GM19239 (cell line): ENCODE results near the gene MYO1E.
"Not testable (repeated sequence)": the region's sequence is repeated elsewhere in the genome, so short reads cannot be mapped to it uniquely, and the experiment has no call there.

Source experiments
- DNase-seq: peaks from one replicate; pipeline ENCODE4 v3.0.0; 2011; ENCODE audit warnings: low spot score; ENCODE audit not compliant: insufficient read length
- FAIRE-seq: peaks from 2 replicates; lab custom pipeline; 2011; peaks lifted over from hg19 to GRCh38; lab: Jason Lieb, UNC

The MYO1E gene

GRCh38 chr15:59298854-59299250 is 73.8 kb downstream of the MYO1E start:
- no peak for FAIRE-seq
- DNase-seq, result no peak

- FAIRE-seq (peak; percentile 97), DNase-seq (no peak)
Measured at GRCh38 chr15:59298225-59298853, 74.3 kb downstream of the MYO1E start.

GRCh38 chr15:59296181-59296617 is 76.5 kb downstream of the MYO1E start:
- DNase-seq (no peak), FAIRE-seq (no peak)

GRCh38 chr15:59295261-59296001 is 77.2 kb downstream of the MYO1E start:
- FAIRE-seq (no peak), DNase-seq (no peak)

- no peak for DNase-seq
- no peak for FAIRE-seq
Measured at GRCh38 chr15:59294574-59295260, 78.0 kb downstream of the MYO1E start.

GRCh38 chr15:59292442-59293151 is 80.1 kb downstream of the MYO1E start:
- no peak for DNase-seq
- no peak for FAIRE-seq

- FAIRE-seq (no peak), DNase-seq (no peak)
Measured at GRCh38 chr15:59291213-59291549, 81.5 kb downstream of the MYO1E start.

GRCh38 chr15:59290295-59291212 is 82.1 kb downstream of the MYO1E start:
- peak; percentile 45 for FAIRE-seq
- no peak for DNase-seq

- FAIRE-seq (peak; percentile 78), DNase-seq (no peak)
Measured at GRCh38 chr15:59289574-59289973, 83.1 kb downstream of the MYO1E start.

GRCh38 chr15:59283717-59284391 is 88.8 kb downstream of the MYO1E start:
- DNase-seq, result no peak
- no peak for FAIRE-seq

- DNase-seq (no peak), FAIRE-seq (no peak)
Measured at GRCh38 chr15:59282515-59283337, 89.9 kb downstream of the MYO1E start.

GRCh38 chr15:59281699-59282098 is 91.0 kb downstream of the MYO1E start:
- FAIRE-seq, result no peak
- no peak for DNase-seq

- no peak for DNase-seq
- no peak for FAIRE-seq
Measured at GRCh38 chr15:59280855-59281254, 91.8 kb downstream of the MYO1E start.

- not testable (repeated sequence) for DNase-seq, FAIRE-seq
Measured at GRCh38 chr15:59280292-59280691, 92.4 kb downstream of the MYO1E start.

GRCh38 chr15:59279023-59279422 is 93.6 kb downstream of the MYO1E start:
- no peak for FAIRE-seq
- no peak for DNase-seq

- FAIRE-seq, result no peak
- no peak for DNase-seq
Measured at GRCh38 chr15:59278120-59278519, 94.6 kb downstream of the MYO1E start.

GRCh38 chr15:59276225-59277178 is 96.2 kb downstream of the MYO1E start:
- no peak for DNase-seq
- no peak for FAIRE-seq
